Colonic mucosa (tissue), 4 donors: ENCODE results near the gene UBXN1. TPM values are rescaled to one million over a fixed set of nuclear protein-coding genes. Genes with fewer than 3 reads are reported as not detected.
"Not testable (repeated sequence)": the region's sequence is repeated elsewhere in the genome, so short reads cannot be mapped to it uniquely, and the experiment has no call there.

Source experiments
- DNase-seq: peaks from one replicate; pipeline ENCODE4 v3.0.0-alpha.2; 2020
- H3K27ac ChIP-seq: fragments of 200-600 bp; one replicate; pipeline ENCODE4 v1.8.0; 2021
- H3K27me3 ChIP-seq: fragments of 200-600 bp; one replicate; pipeline ENCODE4 v1.8.0; 2021
- H3K36me3 ChIP-seq: fragments of 200-600 bp; one replicate; pipeline ENCODE4 v1.8.0; 2021
- H3K4me1 ChIP-seq: fragments of 200-600 bp; one replicate; pipeline ENCODE4 v1.8.0; 2021; ENCODE audit warnings: mild to moderate bottlenecking
- H3K4me3 ChIP-seq: fragments of 200-600 bp; one replicate; pipeline ENCODE4 v1.8.0; 2021
- H3K9ac ChIP-seq, 2 donors: one replicate each; pipeline ENCODE4 v1.7.0; 2013; ENCODE audit warnings: control low read depth in 2 of 2, low read depth in 2 of 2, low read length in 2 of 2
- H3K9me3 ChIP-seq: fragments of 200-600 bp; one replicate; pipeline ENCODE4 v1.8.0; 2021
- intact Hi-C: fragments of 100-400 bp; cut with DNase I; formaldehyde crosslinking; loops from one replicate; pipeline ENCODE4 v1.14.1; 2022
- total RNA-seq, 2 donors: library from RNA; stranded (reverse); fragmentation: NEBNext Ultra II Directional in 1 of 2; extraction: Animal tissue kit (Norgen Biotek cat#: 25700) in 1 of 2; gene quantifications; one replicate each; pipeline ENCODE4 v1.2.1, GENCODE V29; 2021
- TF ChIP-seq, protein P1 (sequence below): fragments of 200-600 bp; IDR thresholded peaks from one replicate; pipeline ENCODE4 v1.8.0; 2022; ENCODE audit warnings: antibody characterized with exemption, mild to moderate bottlenecking
- donor health status: healthy.
- donor health status: DM: no; HTN: no; CAD: no.
- donor health status: DM: no; HTN: no; CAD: no.

The UBXN1 gene
- total RNA-seq, 2 donors from 2014 or later, result 74.8 to 87.8 TPM

DNA sequence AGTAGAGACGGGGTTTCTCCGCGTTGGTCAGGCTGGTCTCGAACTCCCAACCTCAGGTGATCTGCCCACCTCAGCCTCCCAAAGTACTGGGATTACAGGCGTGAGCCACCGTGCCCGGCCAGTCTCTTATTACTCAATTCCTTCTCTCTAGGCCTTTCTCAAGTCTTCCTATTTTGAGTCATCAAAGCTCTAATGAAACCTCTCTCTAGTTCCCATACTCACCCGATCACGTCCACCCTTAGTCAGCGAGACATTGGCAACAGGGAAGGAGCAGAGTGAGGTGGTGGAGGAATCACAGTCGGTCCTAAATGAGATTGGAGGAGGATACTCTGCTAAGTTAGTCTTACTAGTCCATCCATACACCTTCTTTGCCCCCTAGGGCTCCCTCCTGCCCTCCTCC is 23.4 kb upstream of the UBXN1 start:
- DNase-seq, result no peak
- no peak overlapping the region for H3K9ac ChIP-seq
- no peak overlapping the region for H3K27ac ChIP-seq
- no peaks in the 10 kb centered on the region for H3K9me3 ChIP-seq
- H3K4me1 ChIP-seq, result peaks cover 8% of the 10 kb centered on the region
- intact Hi-C loops, result no loop called here
- no peak overlapping the region for H3K4me3 ChIP-seq
- TF ChIP-seq, protein P1, sequence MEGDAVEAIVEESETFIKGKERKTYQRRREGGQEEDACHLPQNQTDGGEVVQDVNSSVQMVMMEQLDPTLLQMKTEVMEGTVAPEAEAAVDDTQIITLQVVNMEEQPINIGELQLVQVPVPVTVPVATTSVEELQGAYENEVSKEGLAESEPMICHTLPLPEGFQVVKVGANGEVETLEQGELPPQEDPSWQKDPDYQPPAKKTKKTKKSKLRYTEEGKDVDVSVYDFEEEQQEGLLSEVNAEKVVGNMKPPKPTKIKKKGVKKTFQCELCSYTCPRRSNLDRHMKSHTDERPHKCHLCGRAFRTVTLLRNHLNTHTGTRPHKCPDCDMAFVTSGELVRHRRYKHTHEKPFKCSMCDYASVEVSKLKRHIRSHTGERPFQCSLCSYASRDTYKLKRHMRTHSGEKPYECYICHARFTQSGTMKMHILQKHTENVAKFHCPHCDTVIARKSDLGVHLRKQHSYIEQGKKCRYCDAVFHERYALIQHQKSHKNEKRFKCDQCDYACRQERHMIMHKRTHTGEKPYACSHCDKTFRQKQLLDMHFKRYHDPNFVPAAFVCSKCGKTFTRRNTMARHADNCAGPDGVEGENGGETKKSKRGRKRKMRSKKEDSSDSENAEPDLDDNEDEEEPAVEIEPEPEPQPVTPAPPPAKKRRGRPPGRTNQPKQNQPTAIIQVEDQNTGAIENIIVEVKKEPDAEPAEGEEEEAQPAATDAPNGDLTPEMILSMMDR, result no peak
- H3K27me3 ChIP-seq, result no peaks in the 10 kb centered on the region
- no peaks in the 10 kb centered on the region for H3K36me3 ChIP-seq

DNA sequence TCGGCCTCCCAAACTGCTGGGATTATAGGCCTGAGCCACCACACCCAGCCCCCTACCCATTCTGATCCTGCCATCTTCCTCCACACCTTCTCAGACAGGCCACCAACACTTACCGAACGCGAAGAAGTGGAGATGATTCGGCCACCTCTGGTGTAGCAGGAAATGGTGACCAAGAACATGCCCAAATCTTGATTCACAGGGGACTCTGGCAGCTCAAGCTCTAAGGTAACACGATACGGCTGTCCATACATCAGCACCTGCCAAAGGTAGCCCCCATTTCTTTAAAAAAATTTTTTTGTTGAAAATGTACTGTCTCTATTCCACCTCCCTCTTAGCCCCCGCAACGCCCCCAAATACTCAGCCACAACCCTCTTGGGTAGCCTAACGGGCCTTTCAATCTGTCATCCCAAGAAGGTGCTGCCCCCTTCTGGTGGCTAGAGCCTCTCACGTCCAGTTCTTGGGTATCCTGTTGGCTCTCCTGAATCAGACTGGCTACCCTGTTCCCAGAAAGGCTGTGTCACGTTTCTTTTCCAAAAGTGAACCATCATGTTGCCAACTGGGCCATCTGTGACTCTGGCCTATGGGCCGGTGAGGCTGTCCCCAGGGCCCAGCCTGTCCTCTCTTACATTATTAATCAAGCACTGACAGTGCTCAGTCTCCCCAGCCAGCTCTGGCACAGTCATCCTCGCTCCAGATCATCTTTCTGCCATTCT is 15.7 kb upstream of the UBXN1 start:
- TF ChIP-seq, protein P1, result peak; percentile 81
- Histone ChIP-seq H3K27me3 (no peaks in the 10 kb centered on the region), H3K4me1 (no peaks in the 10 kb centered on the region), H3K36me3 (no peaks in the 10 kb centered on the region), H3K4me3 (no peak overlapping the region), H3K9ac (no peak overlapping the region), H3K9me3 (no peaks in the 10 kb centered on the region), H3K27ac (no peak overlapping the region)
- intact Hi-C loops, result loop anchor here (10.0 kb wide), 2 partner anchors 100 to 300 kb away; partner anchors contain the start of gene TUT1
- DNase-seq, result peak; percentile 84

DNA sequence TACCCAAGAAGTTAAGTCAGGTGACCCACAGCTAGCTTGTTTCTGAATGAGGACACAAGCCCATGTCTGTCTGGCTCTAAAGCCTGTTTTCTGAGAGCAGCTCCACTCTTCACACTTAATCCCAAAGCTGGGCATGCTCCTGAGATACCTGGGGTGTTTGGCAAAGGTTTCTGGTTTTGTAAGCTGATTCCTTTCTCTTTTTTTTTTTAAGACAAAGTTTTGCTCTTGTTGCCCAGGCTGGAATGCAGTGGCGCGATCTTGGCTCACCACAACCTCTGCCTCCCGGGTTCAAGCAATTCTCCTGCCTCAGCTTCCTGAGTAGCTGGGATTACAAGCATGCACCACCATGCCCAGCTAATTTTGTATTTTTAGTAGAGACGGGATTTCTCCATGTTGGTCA is 14.8 kb upstream of the UBXN1 start:
- not testable (repeated sequence) for H3K4me3 ChIP-seq, H3K9ac ChIP-seq, H3K9me3 ChIP-seq, H3K4me1 ChIP-seq, H3K27ac ChIP-seq, DNase-seq, H3K36me3 ChIP-seq, H3K27me3 ChIP-seq
- intact Hi-C loops, result loop anchor here (10.0 kb wide), 2 partner anchors 99 to 299 kb away; partner anchors contain the start of gene TUT1

DNA sequence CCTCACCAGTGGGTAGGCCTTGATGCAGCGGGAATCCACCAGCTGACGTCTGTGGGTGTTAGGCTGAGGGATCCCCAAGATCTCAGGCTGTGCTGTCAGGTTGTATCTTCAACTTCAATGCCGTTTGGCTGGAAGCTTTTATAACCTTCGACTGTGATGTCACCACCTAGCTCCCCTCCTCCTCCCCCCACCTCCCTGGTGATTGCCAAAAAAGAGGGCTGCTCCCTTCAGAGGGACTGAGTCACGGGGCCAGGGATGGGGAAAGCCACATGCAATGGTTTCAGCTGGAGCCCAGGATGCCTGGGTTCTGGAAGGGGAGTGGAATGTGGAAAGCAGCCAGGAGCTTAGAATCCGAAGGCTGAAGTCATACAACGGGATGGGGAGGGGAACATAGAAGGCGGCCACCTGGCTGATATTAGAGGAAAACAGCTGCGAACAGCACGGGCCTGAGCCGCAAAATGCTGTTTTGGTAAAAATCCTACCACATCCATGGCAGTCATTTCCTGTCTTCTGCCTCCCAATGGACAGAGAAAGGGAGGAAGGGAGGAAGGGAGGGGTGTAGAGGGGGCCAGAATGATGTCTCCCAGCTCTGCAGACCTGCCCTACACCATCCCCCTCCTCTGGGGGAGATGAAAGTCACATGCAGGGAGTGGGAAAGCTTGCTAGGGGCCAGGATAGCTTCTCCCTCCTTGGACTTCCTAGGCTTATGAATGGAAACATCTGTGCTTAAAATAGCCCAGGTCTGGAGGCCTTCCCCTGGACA is 10.7 kb upstream of the UBXN1 start, which contains the start of gene LRRN4CL:
TSS of gene LRRN4CL (minus strand) at position 110 of the 763 bp plus-strand sequence. CDS start 1,022 bp downstream, outside the sequence.
- Histone ChIP-seq H3K9me3 (no peaks in the 10 kb centered on the region), H3K36me3 (no peaks in the 10 kb centered on the region), H3K4me3 (peak within 1 kb of the TSS; percentile 10), H3K27me3 (peaks cover 8% of the 10 kb centered on the region), H3K4me1 (no peaks in the 10 kb centered on the region), H3K9ac (peak within 1 kb of the TSS; percentile 32 to 43), H3K27ac (peak within 1 kb of the TSS; percentile 32)
- intact Hi-C loops, result loop anchor here (10.0 kb wide), 2 partner anchors 95 to 295 kb away; partner anchors contain the start of gene TUT1
- TF ChIP-seq, protein P1, result no peak
- DNase-seq, result peak; percentile 56

DNA sequence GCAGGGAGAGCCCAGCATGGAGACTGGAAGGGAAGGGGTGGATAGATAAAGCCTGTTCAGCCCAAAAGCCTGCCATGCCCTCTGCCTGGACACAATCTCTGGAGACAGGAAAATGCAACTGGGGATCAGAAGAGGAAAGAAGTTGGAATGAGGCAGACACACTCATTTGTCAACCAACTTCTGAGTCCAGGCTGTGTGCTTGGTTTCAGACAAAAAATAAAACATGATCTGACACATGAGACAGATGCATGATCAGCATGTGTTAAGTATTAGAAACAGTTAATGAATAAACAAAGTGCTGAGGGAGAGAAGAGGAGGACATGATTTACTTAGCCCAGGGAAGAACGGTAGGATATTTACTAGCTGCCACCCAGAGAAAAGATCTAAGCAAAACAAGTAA is 9.6 kb upstream of the UBXN1 start:
- Histone ChIP-seq H3K4me1 (no peaks in the 10 kb centered on the region), H3K36me3 (no peaks in the 10 kb centered on the region), H3K9me3 (no peaks in the 10 kb centered on the region), H3K27ac (peak overlapping the region; percentile 32), H3K4me3 (peak overlapping the region; percentile 10), H3K9ac (peak overlapping the region in 1 of 2 donors; percentile 32), H3K27me3 (peaks cover 8% of the 10 kb centered on the region)
- intact Hi-C loops, result no loop called here
- TF ChIP-seq, protein P1, result no peak
- DNase-seq, result no peak
